HG03135 (cell line): Measurements from ENCODE around the gene STRA6.

ENCODE experiments used
- ATAC-seq: cut with Tn5 transposase; IDR thresholded peaks from one replicate; pipeline ENCODE4 v1.9.1; 2021; ENCODE audit warnings: mild to moderate bottlenecking, moderate library complexity; ENCODE audit not compliant: unreplicated experiment

The STRA6 gene

GRCh38 chr15:74182131-74182530 lies 20.5 kb downstream of the STRA6 start:
- ATAC-seq, result no peak

- no peak for ATAC-seq
These were observed 21.5 kb downstream of the STRA6 start for GRCh38 chr15:74180881-74181602.

- no peak for ATAC-seq
These were observed 22.4 kb downstream of the STRA6 start for GRCh38 chr15:74179983-74180880.

GRCh38 chr15:74179101-74179841 lies 23.3 kb downstream of the STRA6 start:
- ATAC-seq, result no peak

- ATAC-seq, result no peak
These were observed 24.1 kb downstream of the STRA6 start for GRCh38 chr15:74178326-74179100.

- ATAC-seq, result no peak
These were observed 26.0 kb downstream of the STRA6 start for GRCh38 chr15:74176262-74177214.

- ATAC-seq, result no peak
These were observed 27.1 kb downstream of the STRA6 start for GRCh38 chr15:74175271-74176191.

- ATAC-seq, result no peak
These were observed 27.7 kb downstream of the STRA6 start for GRCh38 chr15:74174958-74175253.

- ATAC-seq, result no peak
These were observed 28.2 kb downstream of the STRA6 start for GRCh38 chr15:74174219-74174957.

GRCh38 chr15:74173380-74174218 lies 29.0 kb downstream of the STRA6 start, which contains the start of gene ISLR:
Gene ISLR, plus strand, starts transcription at chr15:74173710. Its CDS starts 1,149 bp downstream, at chr15:74174859.
- ATAC-seq, result no peak

GRCh38 chr15:74172701-74173379 lies 29.7 kb downstream of the STRA6 start:
- no peak for ATAC-seq

GRCh38 chr15:74171965-74172541 lies 30.5 kb downstream of the STRA6 start:
- ATAC-seq, result no peak

- ATAC-seq, result no peak
These were observed 31.6 kb downstream of the STRA6 start for GRCh38 chr15:74170875-74171578.

GRCh38 chr15:74170071-74170844 lies 32.3 kb downstream of the STRA6 start:
- ATAC-seq, result no peak

- no peak for ATAC-seq
These were observed 33.9 kb downstream of the STRA6 start for GRCh38 chr15:74168711-74169126.
